Measurements from ENCODE around the gene FOXP1.

The FOXP1 gene

GRCh38 chr3:70990185-70990584 lies 593.3 kb downstream of the FOXP1 start:
- TF ChIP-seq PPARA (CRISPR knock-in tag; IDR thresholded peaks at IDR 0.05; ENCODE audit: borderline replicate concordance) (no peak), ISL1 (CRISPR knock-in tag; IDR thresholded peaks at IDR 0.05) (no peak), BACH2 (CRISPR knock-in tag; IDR thresholded peaks at IDR 0.05; ENCODE audit: borderline replicate concordance) (no peak), RARB (CRISPR knock-in tag; IDR thresholded peaks at IDR 0.05) (no peak), POU6F1 (CRISPR knock-in tag; IDR thresholded peaks at IDR 0.05; ENCODE audit: borderline replicate concordance, low read depth) (no peak), CREB5 (CRISPR knock-in tag; IDR thresholded peaks at IDR 0.05; ENCODE audit: low read depth) (no peak), TOX (CRISPR knock-in tag; IDR thresholded peaks at IDR 0.05; ENCODE audit: borderline replicate concordance) (no peak), ARNTL (CRISPR knock-in tag; IDR thresholded peaks at IDR 0.05; ENCODE audit: borderline replicate concordance, low read depth) (no peak), ZC3H10 (CRISPR knock-in tag; IDR thresholded peaks at IDR 0.05) (no peak), TCF4 (CRISPR knock-in tag; IDR thresholded peaks at IDR 0.05; ENCODE audit: borderline replicate concordance) (no peak), ZNF70 (CRISPR knock-in tag; IDR thresholded peaks at IDR 0.05) (no peak), ZFP3 (CRISPR knock-in tag; IDR thresholded peaks at IDR 0.05) (no peak), GLIS3 (CRISPR knock-in tag; IDR thresholded peaks at IDR 0.05) (no peak), OSR1 (CRISPR knock-in tag; IDR thresholded peaks at IDR 0.05) (no peak), ZFP30 (CRISPR knock-in tag; IDR thresholded peaks at IDR 0.05) (no peak)

GRCh38 chr3:70989174-70989573 lies 594.4 kb downstream of the FOXP1 start:
- ATAC-seq: peak; percentile 81
- TF ChIP-seq PPARA (CRISPR knock-in tag; IDR thresholded peaks at IDR 0.05; ENCODE audit: borderline replicate concordance): no peak

More at GRCh38 chr3:70990185-70990584, 593.3 kb downstream of the FOXP1 start:
- no peak for ATAC-seq

GRCh38 chr3:70988111-70988510 lies 595.4 kb downstream of the FOXP1 start:
- no peak for ATAC-seq

GRCh38 chr3:70985572-70985971 lies 598.0 kb downstream of the FOXP1 start:
- no peak for ATAC-seq
- no peak for TF ChIP-seq CREB5 (CRISPR knock-in tag; IDR thresholded peaks at IDR 0.05; ENCODE audit: low read depth)
- TF ChIP-seq ZNF8 (CRISPR knock-in tag; IDR thresholded peaks at IDR 0.05): no peak
- TF ChIP-seq RARB (CRISPR knock-in tag; IDR thresholded peaks at IDR 0.05): no peak
- no peak for TF ChIP-seq OSR1 (CRISPR knock-in tag; IDR thresholded peaks at IDR 0.05)
- TF ChIP-seq ISL1 (CRISPR knock-in tag; IDR thresholded peaks at IDR 0.05): no peak
- TF ChIP-seq ZC3H10 (CRISPR knock-in tag; IDR thresholded peaks at IDR 0.05): no peak
- TF ChIP-seq TCF4 (CRISPR knock-in tag; IDR thresholded peaks at IDR 0.05; ENCODE audit: borderline replicate concordance): no peak
- TF ChIP-seq BACH2 (CRISPR knock-in tag; IDR thresholded peaks at IDR 0.05; ENCODE audit: borderline replicate concordance): no peak
- TF ChIP-seq PATZ1 (CRISPR knock-in tag; IDR thresholded peaks at IDR 0.05; ENCODE audit: borderline replicate concordance): no peak
- no peak for TF ChIP-seq ZNF565 (CRISPR knock-in tag; conservative IDR thresholded peaks at IDR 0.05; ENCODE audit: low read depth)
- TF ChIP-seq POU6F1 (CRISPR knock-in tag; IDR thresholded peaks at IDR 0.05; ENCODE audit: borderline replicate concordance, low read depth): no peak
- no peak for TF ChIP-seq ESRRG (CRISPR knock-in tag; IDR thresholded peaks at IDR 0.05)
- TF ChIP-seq ZNF70 (CRISPR knock-in tag; IDR thresholded peaks at IDR 0.05): no peak
- TF ChIP-seq GLIS3 (CRISPR knock-in tag; IDR thresholded peaks at IDR 0.05): no peak
- TF ChIP-seq TSHZ2 (CRISPR knock-in tag; IDR thresholded peaks at IDR 0.05): no peak
- no peak for TF ChIP-seq ARNTL (CRISPR knock-in tag; IDR thresholded peaks at IDR 0.05; ENCODE audit: borderline replicate concordance, low read depth)

More at GRCh38 chr3:70988111-70988510, 595.4 kb downstream of the FOXP1 start:
- TF ChIP-seq PATZ1 (CRISPR knock-in tag; IDR thresholded peaks at IDR 0.05; ENCODE audit: borderline replicate concordance) (no peak), ISL1 (CRISPR knock-in tag; IDR thresholded peaks at IDR 0.05) (no peak), ZC3H10 (CRISPR knock-in tag; IDR thresholded peaks at IDR 0.05) (no peak)

Measured in SK-N-SH treated with all-trans-retinoic acid at 6 μM for 48 hours (cell line).